ENCODE results near the gene HDAC4.

GRCh38 chr2:239175181-239175580, 225.6 kb downstream of the HDAC4 start:
- TF ChIP-seq CTCF (IDR thresholded peaks at IDR 0.05), result no peak
- TF ChIP-seq POLR2A (IDR thresholded peaks at IDR 0.05), result no peak
